Stimulated activated CD4-positive, alpha-beta T cell treated with anti-CD3 and anti-CD28 coated beads, Interleukin-1b, Interleukin-23, amount 100 ng/mL, for 4 hours (primary cell): ENCODE measurements around the gene TOP3B.

Source experiments
- DNase-seq, 2 donors: peaks; one replicate each; pipeline ENCODE4 v3.0.0-alpha.2; 2020; ENCODE audit warnings: low read depth in 2 of 2

The TOP3B gene, protein sequence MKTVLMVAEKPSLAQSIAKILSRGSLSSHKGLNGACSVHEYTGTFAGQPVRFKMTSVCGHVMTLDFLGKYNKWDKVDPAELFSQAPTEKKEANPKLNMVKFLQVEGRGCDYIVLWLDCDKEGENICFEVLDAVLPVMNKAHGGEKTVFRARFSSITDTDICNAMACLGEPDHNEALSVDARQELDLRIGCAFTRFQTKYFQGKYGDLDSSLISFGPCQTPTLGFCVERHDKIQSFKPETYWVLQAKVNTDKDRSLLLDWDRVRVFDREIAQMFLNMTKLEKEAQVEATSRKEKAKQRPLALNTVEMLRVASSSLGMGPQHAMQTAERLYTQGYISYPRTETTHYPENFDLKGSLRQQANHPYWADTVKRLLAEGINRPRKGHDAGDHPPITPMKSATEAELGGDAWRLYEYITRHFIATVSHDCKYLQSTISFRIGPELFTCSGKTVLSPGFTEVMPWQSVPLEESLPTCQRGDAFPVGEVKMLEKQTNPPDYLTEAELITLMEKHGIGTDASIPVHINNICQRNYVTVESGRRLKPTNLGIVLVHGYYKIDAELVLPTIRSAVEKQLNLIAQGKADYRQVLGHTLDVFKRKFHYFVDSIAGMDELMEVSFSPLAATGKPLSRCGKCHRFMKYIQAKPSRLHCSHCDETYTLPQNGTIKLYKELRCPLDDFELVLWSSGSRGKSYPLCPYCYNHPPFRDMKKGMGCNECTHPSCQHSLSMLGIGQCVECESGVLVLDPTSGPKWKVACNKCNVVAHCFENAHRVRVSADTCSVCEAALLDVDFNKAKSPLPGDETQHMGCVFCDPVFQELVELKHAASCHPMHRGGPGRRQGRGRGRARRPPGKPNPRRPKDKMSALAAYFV

DNA sequence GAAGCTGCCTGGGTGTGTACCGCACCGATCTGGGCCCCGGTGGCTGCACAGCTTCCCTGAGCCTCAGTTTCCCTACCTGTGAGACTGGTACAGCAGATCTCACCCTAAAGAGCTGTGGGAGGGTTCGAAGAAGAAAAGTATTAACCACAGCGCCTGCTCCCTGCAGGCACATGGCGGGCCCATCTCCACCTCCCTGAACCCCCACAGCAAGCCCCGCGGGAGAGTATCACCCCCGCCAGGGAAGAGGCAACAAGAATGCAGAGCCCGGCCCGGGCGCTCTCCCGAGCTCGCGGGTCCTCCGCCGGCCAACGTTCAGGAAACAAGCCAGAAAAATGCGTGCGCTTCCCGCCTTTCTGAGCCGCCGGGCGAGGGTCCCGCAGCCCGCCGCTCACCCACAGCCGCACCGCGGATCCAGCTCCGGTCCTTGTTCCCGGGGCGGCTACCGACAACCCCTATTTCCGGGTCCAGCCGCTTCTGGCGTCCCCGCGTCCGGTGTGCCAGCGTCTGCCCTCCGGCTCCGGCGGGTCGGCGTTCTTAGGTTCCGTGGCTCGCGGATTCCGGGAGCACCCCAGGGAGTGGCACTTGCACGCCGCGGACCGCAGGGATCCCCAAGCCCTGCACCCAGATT is at the start of gene TOP3B:
TSS of gene TOP3B (minus strand) at position 450 of the 628 bp plus-strand sequence. CDS start 7,078 bp downstream, outside the sequence.
- peak; percentile 71 to 79 for DNase-seq

DNA sequence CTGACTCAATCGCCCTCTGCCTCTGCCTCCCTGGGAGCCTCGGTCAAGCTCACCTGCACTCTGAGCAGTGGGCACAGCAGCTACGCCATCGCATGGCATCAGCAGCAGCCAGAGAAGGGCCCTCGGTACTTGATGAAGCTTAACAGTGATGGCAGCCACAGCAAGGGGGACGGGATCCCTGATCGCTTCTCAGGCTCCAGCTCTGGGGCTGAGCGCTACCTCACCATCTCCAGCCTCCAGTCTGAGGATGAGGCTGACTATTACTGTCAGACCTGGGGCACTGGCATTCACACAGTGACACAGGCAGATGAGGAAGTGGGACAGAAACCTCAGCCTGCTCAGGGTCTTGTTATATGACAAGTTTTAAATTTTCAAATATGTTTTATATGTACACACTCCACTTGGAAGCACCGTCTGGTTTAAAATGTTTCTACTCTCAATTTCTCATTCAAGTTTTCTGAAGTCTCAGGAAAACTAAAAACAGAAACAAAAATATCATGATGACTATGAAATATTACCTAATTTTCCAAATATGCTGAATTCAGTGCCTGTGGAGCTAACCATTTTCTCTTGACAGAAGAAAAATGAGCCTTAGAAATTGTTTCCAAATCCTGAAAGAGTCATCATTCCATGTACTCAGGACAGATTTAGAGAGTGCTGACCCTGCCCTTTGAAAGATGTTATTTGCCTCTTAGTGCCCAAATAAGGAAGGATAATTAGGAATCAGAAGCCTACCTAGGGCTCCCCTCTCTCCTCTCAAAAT is 48.8 kb upstream of the TOP3B start:
- DNase-seq = no peak

DNA sequence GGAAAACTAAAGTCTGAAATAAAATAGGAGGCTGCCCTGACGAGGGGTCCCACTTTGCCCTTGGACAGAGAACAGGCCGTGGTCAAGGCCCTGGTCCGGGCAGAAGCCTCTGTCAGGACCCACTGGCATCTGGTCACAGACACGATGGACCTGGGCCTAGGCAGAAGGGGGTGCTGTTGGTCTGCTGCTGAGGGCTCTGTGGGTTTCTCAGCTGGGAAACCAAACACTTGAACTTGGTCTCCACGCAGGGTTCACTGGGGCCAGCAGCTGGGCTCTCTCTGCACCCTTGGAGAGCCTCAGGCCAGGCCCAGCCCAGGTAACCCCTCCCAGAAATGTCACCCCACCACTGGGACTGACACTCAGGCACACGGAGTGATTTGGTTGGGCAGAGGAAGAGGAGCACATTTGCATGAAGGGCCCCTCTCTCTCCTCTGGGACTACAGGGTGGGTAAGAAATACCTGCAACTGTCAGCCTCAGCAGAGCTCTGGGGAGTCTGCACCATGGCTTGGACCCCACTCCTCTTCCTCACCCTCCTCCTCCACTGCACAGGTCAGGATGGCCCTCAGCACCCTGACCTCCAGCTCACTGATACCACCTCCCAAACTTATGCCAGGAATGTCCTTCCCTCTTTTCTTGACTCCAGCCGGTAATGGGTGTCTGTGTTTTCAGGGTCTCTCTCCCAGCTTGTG is 48.1 kb upstream of the TOP3B start:
- no peak for DNase-seq

GRCh38 chr22:22027955-22028354 is 45.4 kb upstream of the TOP3B start:
- DNase-seq = no peak

DNA sequence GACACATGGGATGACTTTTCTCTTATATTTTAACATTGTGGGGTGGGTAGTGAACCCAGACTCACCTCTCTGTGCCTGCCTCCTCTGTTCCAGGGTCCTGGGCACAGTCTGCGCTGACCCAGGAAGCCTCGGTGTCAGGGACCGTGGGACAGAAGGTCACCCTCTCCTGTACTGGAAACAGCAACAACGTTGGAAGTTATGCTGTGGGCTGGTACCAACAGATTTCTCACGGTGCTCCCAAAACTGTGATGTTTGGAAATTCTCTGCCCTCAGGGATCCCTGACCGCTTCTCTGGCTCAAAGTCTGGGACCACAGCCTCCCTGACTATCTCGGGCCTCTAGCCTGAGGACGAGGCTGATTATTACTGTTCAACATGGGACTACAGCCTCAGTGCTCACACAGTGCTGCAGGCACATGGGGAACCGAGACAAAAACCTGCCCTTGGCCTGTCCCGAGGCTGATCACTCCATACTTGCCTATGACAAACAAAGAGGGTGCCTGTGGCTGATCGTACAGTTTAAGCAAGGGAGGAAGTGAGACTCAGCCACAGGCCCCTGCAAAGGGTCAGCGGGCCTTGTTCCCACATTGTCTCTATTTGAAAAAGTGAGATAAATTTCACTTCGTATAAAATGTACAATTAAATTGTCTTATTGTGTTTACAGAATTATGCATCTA is 43.7 kb upstream of the TOP3B start:
- no peak for DNase-seq

DNA sequence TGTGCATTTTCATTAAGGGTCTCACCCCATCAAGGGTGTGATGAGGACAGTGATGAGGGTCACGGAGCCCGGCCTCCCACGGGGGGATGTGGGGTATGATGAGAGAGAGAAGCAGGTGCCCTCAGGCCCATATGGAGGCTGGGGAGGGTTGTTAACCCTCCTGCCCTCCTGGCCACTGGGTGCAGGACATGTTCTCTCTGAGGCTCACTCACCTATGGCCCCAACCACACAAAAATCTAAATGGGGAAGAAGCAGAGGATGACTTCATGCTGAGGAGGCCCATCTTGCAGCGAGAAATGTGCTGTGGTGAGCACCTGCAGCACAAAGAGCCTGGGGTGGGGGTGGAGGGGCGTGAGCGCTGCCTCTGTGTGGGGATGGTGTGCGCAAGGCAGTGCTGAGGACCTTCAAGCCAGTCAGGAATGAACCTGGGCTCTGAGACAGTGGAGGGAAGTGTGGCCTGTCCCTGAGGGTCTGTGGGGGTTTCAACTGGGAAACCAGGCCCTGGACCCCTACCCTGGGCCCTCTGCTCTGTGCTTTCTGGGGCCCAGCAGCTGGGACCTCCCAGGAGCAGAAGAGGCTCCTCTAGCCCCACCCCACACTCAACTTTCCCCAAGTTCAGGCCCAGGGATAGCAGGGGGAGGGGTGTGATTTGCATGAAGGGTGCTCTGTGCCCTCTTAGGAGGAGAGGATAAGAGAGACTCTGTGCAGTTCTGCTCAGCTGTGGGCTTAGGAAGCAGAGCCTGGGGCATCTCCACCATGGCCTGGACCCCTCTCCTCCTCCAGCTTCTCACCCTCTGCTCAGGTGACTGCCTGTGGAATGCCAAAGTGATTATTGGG is 43.0 kb upstream of the TOP3B start:
- DNase-seq = no peak

DNA sequence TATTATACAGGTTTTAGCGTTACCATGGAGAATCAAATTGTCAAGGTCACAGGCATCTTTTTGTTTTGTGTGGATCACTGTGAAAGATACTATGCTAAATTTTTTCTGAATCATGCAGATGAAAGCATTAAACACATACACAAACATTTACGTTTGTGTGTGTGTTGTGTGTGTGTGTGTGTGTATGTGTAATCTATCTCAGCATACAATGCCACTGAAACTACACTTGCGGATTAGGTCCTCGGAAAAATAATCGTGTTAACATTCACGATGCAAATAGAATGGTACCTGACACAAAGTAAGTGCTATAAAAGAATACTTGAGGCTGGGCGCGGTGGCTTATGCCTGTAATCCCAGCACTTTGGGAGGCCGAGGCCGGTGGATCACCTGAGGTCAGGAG is 41.9 kb upstream of the TOP3B start:
- no peak for DNase-seq

DNA sequence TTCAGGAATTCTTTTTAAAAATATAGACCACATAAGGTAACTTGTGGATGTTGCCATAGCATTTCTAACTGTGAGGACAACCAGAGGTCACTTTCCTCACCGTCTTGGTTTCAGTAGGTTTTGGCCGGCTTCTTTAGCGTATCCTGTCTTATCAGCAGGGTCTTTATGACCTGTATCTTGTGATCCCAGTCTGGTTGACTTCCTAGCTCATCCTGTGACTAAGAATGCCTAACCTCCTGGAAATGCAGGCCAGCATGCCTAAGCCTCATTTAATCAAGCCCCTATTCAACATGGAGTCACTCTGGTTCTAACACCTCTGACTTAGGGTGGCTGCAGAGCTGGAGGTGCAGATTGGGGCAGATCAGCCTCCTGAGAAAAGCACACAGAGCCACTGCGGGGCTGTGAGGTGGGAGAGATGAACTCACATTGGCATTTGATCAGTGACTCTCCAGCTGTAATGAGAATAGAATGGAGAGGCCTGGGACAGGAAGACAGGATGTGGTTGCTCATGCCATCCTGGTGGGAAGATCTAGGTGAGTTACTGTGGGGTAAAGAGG is 41.1 kb upstream of the TOP3B start:
- DNase-seq = no peak

DNA sequence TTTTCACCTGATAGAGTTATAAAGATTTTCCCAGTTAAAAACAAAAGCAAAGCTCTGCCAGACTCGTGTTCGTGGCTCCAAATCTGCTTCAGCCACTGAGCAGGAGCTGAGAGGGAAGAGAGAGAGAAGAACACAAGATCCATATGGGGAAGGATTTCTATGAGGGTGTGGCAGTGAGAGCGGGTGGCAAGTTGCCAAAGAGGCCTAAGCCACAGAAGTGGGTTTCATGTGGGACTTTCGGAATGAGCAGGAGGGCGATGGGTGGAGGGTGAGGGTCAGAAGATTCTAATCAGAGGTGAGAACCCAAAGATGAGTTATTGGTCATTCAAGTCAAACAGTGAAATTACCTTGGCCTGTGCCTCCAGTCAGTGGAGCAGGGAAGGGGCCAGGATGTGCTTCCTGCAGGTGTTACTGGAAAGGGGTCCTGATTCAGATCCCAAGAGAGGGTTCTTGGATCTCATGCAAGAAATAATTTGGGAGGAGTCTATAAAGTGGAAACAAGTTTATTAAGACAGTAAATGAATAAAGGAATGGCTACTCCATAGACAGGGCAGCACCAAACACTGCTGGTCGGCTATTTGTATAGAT is 40.5 kb upstream of the TOP3B start:
- DNase-seq = no peak

DNA sequence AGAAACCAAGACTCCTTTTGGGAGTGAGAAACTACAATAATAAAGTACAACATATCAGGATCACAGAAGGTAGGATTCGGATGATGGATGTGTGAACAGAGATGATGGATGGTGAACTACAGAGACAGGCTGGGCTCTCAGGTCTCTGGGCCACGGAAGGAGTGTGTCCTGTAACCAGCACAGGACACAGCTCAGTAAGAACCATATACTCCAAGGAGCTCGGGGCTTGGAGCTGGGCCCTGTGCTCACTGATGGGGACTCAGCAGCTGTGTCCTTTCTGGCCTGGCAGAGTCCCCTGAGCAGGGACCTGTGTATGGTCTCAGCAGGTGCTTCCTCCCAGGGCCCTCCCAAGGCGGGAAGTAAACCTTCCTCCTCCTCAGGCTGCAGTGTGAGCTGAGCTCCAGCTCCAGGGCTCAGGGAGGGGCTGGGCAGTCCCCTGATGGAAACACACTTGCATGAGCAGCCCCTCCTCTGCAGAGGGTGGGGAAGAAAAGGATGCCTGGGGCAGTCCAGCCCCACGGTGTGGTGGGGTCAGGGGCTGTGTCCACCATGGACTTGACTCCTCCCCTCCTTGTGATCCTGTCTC is 39.8 kb upstream of the TOP3B start:
- DNase-seq = no peak

DNA sequence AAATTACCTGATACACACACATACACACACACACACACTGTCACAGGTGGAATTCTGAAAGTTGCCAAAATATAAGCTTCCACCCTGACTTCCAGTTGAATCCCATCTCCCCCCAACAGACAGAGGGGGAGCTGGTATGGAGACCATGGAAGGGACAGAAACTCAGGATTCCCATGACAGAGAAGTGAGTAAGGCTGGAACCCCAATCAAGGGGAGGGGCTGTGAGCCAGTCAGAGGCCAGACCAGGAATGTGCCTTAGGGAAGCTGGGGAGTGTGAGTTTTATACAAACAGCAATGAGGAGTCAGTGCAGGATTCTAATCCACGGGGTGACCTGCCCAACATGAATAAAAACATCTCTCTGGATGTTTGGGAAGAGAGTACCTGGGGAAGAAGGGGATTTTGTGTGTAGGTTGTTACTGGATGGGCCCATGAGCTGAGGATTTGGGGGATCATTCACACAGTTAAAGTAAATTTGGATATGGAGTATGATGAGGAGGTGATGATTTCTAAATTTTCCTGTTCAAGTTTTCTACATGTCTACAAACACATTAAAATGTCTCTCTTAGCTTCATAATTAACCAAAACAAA is 38.7 kb upstream of the TOP3B start:
- DNase-seq = no peak

DNA sequence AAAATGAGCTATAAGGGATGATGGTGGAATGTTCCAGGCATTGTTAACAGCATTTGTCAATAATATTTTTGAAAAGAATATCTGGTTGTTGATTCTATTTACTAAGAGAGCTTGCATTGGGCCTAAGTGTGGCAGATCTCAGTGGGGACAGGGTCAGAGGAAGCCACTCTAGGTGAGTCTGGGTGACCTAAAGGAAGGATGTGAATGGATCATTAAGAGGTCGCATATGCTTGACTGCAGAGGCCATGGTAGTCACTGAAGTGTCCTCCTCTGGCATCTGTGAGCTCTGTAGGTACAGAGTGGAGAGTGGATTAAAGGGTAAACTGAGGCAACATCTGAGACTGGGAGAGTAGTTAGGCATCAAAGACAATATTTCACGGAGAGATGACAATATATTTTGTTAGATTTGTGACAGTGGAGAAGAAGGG is 37.9 kb upstream of the TOP3B start:
- DNase-seq = no peak

GRCh38 chr22:22019659-22020424 is 37.3 kb upstream of the TOP3B start:
- no peak for DNase-seq

- no peak for DNase-seq
Observed at GRCh38 chr22:22018825-22019658, 36.5 kb upstream of the TOP3B start.

DNA sequence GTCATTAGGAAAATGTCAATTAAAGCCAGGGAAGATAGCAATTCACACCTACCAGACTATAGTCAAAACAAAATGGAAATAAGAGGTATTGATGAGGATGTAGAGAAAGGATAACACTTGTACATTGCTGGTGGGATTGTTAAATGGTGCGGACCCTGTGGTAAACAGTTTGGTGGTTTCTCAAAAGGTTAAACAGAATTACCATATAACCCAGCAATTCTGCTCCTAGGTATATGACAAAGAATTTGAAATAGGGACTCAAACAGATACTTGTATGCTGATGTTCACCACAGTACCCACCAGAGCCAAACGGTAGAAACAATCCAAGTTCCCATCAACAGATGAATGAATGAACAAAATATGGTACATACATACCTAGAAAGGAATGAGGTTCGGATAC is 33.0 kb upstream of the TOP3B start:
- DNase-seq = no peak

DNA sequence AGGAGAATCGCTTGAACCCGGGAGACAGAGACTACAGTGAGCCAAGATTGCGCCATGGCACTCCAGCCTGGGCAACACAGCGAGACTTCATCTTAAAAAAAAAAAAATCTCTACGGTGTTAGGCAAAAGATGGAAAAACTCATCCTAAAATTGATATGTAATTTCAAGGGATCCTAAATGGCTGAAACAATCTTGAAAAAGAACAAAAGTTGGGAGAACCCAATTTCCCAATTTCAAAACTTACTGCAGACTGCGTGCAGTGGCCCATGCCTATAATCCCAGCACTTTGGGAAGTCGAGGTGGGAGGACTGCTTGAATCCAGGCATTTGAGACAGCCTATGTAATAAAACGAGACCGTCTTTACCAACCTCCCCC is 31.7 kb upstream of the TOP3B start:
- no peak for DNase-seq
